AG10803 (cell line): ENCODE results near the gene GRHL3.

Source experiments
- DNase-seq: peaks from one replicate; pipeline ENCODE4 v3.0.0; 2010; ENCODE audit warnings: low read depth
- H3K4me3 ChIP-seq: 2 replicates; pipeline ENCODE4 v1.5.1; 2011; ENCODE audit warnings: mild to moderate bottlenecking, low read length, control low read depth
- TF ChIP-seq, protein P1 (sequence below): conservative IDR thresholded peaks from 2 replicates; pipeline ENCODE4 v1.5.1; 2011; ENCODE audit warnings: mild to moderate bottlenecking, low read length, control low read depth, inconsistent platforms

The GRHL3 gene

DNA sequence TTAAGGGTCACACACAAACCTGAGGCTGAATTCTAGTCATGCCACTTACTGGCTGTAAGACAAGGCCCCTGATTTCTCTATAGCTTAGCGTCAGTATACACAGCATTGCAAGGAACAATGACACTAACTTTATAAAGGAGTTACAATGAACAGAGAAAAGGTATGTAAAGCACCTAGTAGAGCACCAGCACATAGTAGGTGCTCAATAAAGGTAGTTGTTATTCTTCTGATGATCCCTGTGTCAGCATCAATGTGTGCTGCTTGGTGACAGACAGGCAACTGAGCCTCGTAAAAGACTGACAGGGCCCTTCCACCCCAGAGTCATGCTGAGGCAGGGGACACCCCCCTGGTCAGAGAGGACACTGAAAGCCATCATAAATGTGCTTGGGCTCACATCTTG lies 43.2 kb downstream of the GRHL3 start:
- DNase-seq, result no peak
- H3K4me3 ChIP-seq, result no peak overlapping the region
- TF ChIP-seq, protein P1, sequence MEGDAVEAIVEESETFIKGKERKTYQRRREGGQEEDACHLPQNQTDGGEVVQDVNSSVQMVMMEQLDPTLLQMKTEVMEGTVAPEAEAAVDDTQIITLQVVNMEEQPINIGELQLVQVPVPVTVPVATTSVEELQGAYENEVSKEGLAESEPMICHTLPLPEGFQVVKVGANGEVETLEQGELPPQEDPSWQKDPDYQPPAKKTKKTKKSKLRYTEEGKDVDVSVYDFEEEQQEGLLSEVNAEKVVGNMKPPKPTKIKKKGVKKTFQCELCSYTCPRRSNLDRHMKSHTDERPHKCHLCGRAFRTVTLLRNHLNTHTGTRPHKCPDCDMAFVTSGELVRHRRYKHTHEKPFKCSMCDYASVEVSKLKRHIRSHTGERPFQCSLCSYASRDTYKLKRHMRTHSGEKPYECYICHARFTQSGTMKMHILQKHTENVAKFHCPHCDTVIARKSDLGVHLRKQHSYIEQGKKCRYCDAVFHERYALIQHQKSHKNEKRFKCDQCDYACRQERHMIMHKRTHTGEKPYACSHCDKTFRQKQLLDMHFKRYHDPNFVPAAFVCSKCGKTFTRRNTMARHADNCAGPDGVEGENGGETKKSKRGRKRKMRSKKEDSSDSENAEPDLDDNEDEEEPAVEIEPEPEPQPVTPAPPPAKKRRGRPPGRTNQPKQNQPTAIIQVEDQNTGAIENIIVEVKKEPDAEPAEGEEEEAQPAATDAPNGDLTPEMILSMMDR, result no peak

DNA sequence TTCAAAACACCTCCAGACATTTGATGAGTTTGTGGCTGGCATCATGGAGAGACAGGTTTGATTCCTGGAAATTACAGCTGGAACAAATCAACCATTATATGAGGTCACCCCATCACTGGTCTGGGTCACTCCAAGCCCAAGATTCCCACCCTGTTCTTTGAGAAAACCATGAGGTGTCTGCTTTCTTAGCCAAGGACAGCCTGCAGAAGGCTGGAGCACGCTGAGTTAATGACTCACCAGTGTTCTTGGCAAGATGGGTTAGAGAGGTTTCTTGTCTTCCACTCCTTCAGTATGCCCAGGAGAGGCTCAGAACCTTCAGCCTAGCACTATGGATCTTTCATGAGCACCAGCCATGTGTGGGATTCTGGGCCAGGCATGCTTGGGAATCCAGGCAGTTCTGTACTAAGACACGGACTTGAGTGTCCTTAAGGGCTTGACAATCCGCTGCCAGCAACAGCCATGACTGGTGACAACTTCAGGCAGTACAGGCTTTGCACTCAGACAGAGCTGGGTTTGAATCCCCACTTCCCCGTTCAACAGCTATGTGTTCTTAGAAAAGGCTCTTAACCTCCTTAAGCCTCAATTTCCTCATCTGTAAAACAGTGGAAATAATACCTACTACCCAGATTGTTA lies 43.9 kb downstream of the GRHL3 start:
- peak; percentile 85 for DNase-seq
- TF ChIP-seq, protein P1, result no peak
- H3K4me3 ChIP-seq, result no peak overlapping the region

DNA sequence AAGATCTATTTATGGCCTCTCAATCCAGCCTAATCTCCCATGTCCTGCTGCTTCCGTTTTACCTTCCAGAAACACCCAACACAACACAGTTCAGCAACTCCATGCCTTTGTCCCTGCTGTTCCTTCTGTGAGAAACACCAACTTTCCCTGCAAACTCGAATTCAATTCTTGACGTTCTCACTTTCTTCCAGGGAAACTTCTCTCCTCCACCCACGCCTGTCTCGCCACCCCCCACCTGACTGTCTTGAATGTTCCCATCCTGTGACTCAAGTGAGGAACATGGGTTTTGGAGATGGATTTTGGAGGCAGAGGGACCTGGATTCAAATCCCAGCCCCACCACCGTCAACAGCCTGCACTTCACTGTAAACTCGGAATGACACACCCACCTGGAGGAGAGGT lies 44.8 kb downstream of the GRHL3 start:
- no peak overlapping the region for H3K4me3 ChIP-seq
- TF ChIP-seq, protein P1, result no peak
- DNase-seq, result no peak

DNA sequence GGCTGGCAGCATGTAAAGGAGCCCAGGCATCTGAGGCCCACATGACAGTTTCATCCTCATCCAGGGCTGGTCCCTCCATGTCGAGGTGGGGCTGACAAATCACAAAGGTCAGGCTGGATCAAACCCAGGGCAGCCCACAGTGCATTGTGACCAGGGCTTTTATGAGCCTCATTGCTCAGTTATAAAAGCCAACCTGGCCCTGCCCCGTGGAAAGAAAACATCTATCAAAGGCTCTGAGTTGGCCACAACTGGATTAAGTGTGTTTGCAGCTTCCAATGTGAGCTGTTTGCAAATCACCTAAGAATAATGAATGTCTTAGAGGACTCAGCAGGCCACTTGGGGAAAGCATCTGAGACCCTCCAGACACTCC lies 45.4 kb downstream of the GRHL3 start:
- TF ChIP-seq, protein P1, result no peak
- DNase-seq, result no peak
- no peak overlapping the region for H3K4me3 ChIP-seq

DNA sequence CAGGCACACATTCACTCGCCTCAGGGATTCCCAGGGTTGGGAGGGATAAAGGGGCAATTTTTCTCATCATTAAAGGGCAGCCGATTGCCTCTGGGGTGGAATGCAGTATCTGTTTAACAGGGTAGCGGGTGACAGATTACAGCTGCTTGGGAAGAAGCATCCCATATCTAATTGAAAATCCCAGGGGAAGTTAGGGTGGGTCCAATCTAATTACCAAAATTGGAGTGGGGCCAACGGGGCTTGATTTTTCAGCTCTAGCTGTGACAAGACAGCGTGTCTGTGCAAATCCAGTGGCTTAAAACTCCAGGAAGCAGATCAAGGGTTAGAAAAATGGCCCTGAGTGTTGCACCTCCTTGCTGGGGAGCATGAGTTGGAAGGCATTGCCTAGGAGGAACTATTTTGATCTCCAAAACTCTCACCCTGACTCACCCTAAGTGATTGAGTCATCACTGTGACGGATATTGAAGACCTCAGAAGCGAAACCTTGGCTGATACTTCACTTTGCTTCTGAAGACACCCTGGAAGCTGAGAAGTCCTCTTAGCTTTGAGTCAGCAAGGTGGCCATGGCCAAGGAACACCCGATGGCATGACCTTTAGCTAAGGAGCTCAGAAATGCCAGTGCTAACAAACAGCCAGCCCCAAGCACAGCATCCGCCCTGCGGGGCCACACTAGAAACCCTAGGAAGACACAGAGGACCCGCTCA lies 46.0 kb downstream of the GRHL3 start:
- no peak overlapping the region for H3K4me3 ChIP-seq
- TF ChIP-seq, protein P1, result no peak
- DNase-seq, result peak; percentile 83

DNA sequence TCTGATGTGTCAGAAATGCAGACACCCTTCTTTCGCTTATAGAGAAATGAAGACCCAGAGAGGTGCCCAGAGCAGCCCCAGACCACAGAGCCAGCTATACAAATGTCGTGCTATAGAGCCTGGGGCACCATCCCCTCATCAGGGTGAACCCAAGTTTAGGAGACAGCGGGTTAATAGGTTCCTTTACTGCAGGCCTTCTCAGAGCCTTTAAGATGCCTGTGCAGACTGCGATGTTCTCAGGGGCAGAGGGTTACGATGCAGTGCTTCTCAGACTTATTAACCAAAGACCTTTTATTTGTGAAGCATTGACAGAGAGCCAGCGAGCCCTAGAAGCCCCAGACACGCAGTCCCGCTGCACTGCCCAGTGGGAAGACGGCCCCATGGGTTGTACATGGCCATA lies 47.5 kb downstream of the GRHL3 start:
- H3K4me3 ChIP-seq, result no peak overlapping the region
- TF ChIP-seq, protein P1, result no peak
- DNase-seq, result no peak

DNA sequence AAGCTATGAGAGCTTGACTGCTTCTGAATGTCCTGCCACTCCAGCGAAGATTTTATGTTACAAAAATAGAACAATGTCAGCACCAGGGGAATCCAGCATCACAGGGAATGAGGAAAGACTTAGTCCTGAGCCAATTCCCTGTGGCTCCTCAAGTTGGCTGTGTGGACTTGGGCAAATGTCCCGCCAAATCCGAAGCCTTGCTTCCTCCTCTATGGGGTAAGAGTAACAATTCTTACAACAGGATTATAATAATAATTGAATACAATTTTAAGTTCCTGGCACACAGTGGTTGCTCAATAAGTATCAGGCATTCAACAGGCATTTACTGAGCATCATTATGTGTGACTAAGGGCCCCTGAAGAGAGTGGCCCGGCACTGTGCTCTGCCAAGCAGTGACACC lies 50.0 kb downstream of the GRHL3 start:
- TF ChIP-seq, protein P1, result no peak
- DNase-seq, result peak; percentile 50
- no peak overlapping the region for H3K4me3 ChIP-seq
